Activated CD4-positive, alpha-beta T cell treated with anti-CD3 and anti-CD28 coated beads, Interleukin-2, amount 50 U/mL, for 24 hours (primary cell): ENCODE data around the gene PASD1.

Experiments
- DNase-seq, 2 donors: peaks; one replicate each; pipeline ENCODE4 v3.0.0-alpha.2; 2020; ENCODE audit warnings: low read depth in 1 of 2, low spot score in 1 of 2

PASD1 gene

GRCh38 chrX:151700581-151700980, 137.1 kb downstream of the PASD1 start:
- no peak for DNase-seq

GRCh38 chrX:151701071-151701470, 137.6 kb downstream of the PASD1 start:
- no peak for DNase-seq

- no peak for DNase-seq
These were observed 138.1 kb downstream of the PASD1 start for GRCh38 chrX:151701531-151701930.

GRCh38 chrX:151702026-151702714, 138.7 kb downstream of the PASD1 start:
- no peak for DNase-seq

- DNase-seq: no peak
These were observed 139.4 kb downstream of the PASD1 start for GRCh38 chrX:151702741-151703340.

- DNase-seq: no peak
These were observed 140.0 kb downstream of the PASD1 start for GRCh38 chrX:151703487-151703886.

GRCh38 chrX:151704041-151704663, 140.7 kb downstream of the PASD1 start:
- DNase-seq: no peak

GRCh38 chrX:151708821-151709220, 145.3 kb downstream of the PASD1 start:
- DNase-seq: no peak

GRCh38 chrX:151710457-151710856, 147.0 kb downstream of the PASD1 start:
- no peak for DNase-seq

- DNase-seq: no peak
These were observed 147.7 kb downstream of the PASD1 start for GRCh38 chrX:151711154-151711553.

- DNase-seq: no peak
These were observed 148.3 kb downstream of the PASD1 start for GRCh38 chrX:151711787-151712186.

- DNase-seq: no peak
These were observed 148.8 kb downstream of the PASD1 start for GRCh38 chrX:151712253-151712652.

GRCh38 chrX:151713849-151714248, 150.4 kb downstream of the PASD1 start:
- DNase-seq: no peak

- no peak for DNase-seq
These were observed 150.9 kb downstream of the PASD1 start for GRCh38 chrX:151714362-151714761.

- no peak for DNase-seq
These were observed 152.3 kb downstream of the PASD1 start, which contains the start of gene FATE1 for GRCh38 chrX:151715752-151716151. FATE1 (plus strand) TSS chrX:151716035; CDS start chrX:151716120, 85 bp downstream.

GRCh38 chrX:151722241-151722846, 158.9 kb downstream of the PASD1 start:
- DNase-seq: no peak

- DNase-seq: no peak
These were observed 159.8 kb downstream of the PASD1 start for GRCh38 chrX:151723156-151723760.

- no peak for DNase-seq
These were observed 161.3 kb downstream of the PASD1 start for GRCh38 chrX:151724563-151725337.

GRCh38 chrX:151725338-151725614, 161.8 kb downstream of the PASD1 start:
- DNase-seq: no peak
